ENCODE results near the gene SHC4.
"Not testable (repeated sequence)": the region's sequence is repeated elsewhere in the genome, so short reads cannot be mapped to it uniquely, and the experiment has no call there.

SHC4 gene

DNA sequence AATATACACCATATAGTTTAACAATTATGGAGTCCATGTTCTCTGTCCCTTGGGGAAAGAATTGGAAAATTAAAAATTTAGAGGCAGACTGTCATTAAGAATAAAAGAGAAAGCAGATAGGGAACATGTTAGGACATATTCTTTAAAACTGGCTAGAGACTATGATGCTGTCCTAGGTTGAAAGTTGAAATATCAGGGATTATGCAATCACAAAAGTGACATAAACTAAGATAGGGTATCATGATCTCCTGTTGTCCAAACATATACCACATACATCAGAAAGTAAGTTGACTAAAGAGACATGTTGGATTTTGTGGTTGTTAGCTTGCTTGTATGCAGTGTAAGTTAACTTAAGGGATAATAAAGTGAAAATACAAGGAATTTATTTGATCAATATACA lies 95.7 kb downstream of the SHC4 start:
- no peaks in the 10 kb centered on the region for H3K9me3 ChIP-seq (ENCODE audit: control insufficient read depth, low read length)
- H3K27ac ChIP-seq (ENCODE audit: low read depth, low read length, severe bottlenecking) = no peak overlapping the region
- no peak overlapping the region for H3K4me3 ChIP-seq (ENCODE audit: extremely low read depth, insufficient read depth, low read length, poor library complexity, severe bottlenecking)
- H3K4me1 ChIP-seq (ENCODE audit: control insufficient read depth, insufficient read depth, low read length, poor library complexity, severe bottlenecking) = peaks cover 9% of the 10 kb centered on the region
- H3K36me3 ChIP-seq (ENCODE audit: control insufficient read depth, insufficient read depth, low read length) = no peaks in the 10 kb centered on the region

DNA sequence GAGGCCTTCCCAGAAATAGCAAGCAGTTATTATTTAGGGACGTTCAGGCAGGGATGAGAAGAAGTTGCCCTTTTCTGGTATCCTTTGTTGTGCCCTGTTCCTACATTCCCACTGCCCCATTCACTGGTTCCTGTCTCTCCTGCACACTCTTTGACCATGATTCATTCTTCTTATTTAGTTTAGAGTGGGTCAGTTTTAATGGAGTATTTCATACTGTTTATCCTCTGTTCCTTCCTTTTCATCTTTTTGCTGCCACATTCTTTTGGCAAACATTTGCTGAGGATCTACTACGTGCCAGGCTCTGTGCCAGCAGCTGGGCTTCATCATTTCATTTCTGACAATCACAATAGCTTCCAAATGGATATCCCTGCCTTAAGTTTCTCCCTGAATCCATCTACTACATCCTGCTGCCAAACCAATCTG lies 97.6 kb downstream of the SHC4 start:
- 70 to 100% methylated on average over 1 to 2 of the region's 2 CpGs for WGBS, 2 experiments (ENCODE audit: insufficient coverage in 2 of 2)
- Histone ChIP-seq H3K4me1 (ENCODE audit: control insufficient read depth, insufficient read depth, low read length, poor library complexity, severe bottlenecking) (peaks cover 13% of the 10 kb centered on the region), H3K36me3 (ENCODE audit: control insufficient read depth, insufficient read depth, low read length) (no peaks in the 10 kb centered on the region), H3K27ac (ENCODE audit: low read depth, low read length, severe bottlenecking) (peak overlapping the region; percentile 58), H3K4me3 (ENCODE audit: extremely low read depth, insufficient read depth, low read length, poor library complexity, severe bottlenecking) (no peak overlapping the region), H3K9me3 (ENCODE audit: control insufficient read depth, low read length) (no peaks in the 10 kb centered on the region)

DNA sequence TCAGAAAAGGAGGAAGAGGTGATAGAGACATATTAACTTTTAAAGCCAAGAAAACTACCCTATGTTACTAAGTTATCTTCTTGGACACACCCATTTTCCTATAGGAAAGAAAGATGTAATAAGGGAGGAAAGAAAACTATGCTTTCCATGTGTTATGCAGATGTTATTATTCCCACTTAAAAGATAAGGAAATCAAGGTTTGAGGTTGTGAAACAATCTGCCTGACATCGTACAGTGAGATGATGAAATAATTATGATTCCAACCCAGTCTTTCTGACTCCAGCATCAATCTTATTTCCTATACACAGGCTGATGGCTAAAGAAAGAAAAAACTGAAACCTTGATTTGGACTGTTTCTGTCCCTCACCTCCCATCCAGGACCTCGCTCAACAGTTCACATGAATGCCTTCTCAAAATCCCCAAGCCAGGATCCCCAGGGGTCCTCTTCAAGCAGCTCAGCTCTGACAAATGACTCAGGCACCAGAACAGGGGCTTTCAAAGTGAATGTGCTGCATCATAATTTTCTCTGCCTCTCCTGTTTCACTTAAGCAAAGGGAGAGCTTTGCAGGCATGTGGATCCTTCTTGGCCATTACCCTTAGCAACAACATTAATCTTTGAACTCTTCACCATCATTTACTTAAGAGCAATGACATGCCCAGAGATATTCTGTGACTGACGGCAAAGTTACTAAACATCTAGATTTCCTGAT lies 98.2 kb downstream of the SHC4 start:
- no peaks in the 10 kb centered on the region for H3K36me3 ChIP-seq (ENCODE audit: control insufficient read depth, insufficient read depth, low read length)
- no peak overlapping the region for H3K4me3 ChIP-seq (ENCODE audit: extremely low read depth, insufficient read depth, low read length, poor library complexity, severe bottlenecking)
- peaks cover 13% of the 10 kb centered on the region for H3K4me1 ChIP-seq (ENCODE audit: control insufficient read depth, insufficient read depth, low read length, poor library complexity, severe bottlenecking)
- no peaks in the 10 kb centered on the region for H3K9me3 ChIP-seq (ENCODE audit: control insufficient read depth, low read length)
- H3K27ac ChIP-seq (ENCODE audit: low read depth, low read length, severe bottlenecking) = peak overlapping the region; percentile 58
- 67 to 83% methylated on average over 1 of the region's 3 CpGs for WGBS, 2 experiments (ENCODE audit: insufficient coverage in 2 of 2)

DNA sequence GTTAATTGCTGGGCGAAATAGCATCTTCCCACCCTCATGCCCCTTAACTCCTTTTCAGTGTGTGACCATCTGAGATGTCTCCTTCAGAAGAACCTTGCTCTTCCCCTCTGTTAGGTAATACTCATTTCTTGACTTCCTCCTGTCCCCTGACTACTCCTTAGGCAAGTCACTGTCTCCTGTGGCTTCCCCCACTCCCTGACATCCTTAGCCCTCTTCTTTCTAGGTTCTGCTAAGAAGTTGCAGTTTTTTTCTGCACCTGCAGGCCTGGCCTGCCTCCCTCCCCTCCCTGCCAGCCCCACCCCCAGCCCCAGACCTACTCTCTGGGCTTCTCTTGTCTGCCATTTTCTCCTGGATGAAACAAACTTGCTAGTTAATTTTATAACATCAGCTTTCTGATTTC lies 101.0 kb downstream of the SHC4 start:
- 85 to 91% methylated on average over 1 of the region's 1 CpG for WGBS, 2 experiments (ENCODE audit: insufficient coverage in 2 of 2)
- no peak overlapping the region for H3K4me3 ChIP-seq (ENCODE audit: extremely low read depth, insufficient read depth, low read length, poor library complexity, severe bottlenecking)
- no peaks in the 10 kb centered on the region for H3K36me3 ChIP-seq (ENCODE audit: control insufficient read depth, insufficient read depth, low read length)
- H3K27ac ChIP-seq (ENCODE audit: low read depth, low read length, severe bottlenecking) = no peak overlapping the region
- H3K9me3 ChIP-seq (ENCODE audit: control insufficient read depth, low read length) = no peaks in the 10 kb centered on the region
- H3K4me1 ChIP-seq (ENCODE audit: control insufficient read depth, insufficient read depth, low read length, poor library complexity, severe bottlenecking) = peaks cover 13% of the 10 kb centered on the region

DNA sequence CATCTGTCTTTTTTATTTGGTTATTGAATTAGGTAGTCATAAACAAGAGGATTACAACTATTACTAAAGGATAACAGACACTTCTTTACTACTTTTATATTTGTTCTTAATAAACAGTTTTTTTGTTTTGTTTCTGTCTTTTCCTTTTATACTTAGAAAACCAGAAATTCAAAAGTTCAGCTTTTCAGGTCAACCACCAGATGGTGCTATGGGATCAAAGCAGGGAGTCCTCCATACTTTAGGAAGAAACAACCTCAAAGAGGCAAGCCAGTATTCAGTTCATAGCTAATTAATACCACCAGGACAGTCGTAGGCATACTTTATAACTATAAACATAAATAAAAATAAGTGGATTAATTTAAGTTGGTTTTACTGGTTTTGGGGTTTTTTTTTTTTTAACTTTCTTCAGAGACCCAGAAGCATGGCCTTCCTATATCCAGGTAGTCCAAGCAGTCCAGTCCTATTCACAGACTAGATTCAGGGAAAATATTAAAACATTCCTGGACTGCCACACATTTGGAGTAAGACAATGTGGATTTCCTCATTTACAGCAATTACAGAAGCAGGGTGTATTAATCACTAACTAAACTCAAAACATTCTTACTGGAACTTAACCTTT lies 101.8 kb downstream of the SHC4 start:
- no peaks in the 10 kb centered on the region for H3K9me3 ChIP-seq (ENCODE audit: control insufficient read depth, low read length)
- no peaks in the 10 kb centered on the region for H3K36me3 ChIP-seq (ENCODE audit: control insufficient read depth, insufficient read depth, low read length)
- H3K4me3 ChIP-seq (ENCODE audit: extremely low read depth, insufficient read depth, low read length, poor library complexity, severe bottlenecking) = no peak overlapping the region
- no CpG with 5 or more reads among the region's 1 CpG for WGBS, 2 experiments (ENCODE audit: insufficient coverage in 2 of 2)
- no peak overlapping the region for H3K27ac ChIP-seq (ENCODE audit: low read depth, low read length, severe bottlenecking)
- H3K4me1 ChIP-seq (ENCODE audit: control insufficient read depth, insufficient read depth, low read length, poor library complexity, severe bottlenecking) = peaks cover 15% of the 10 kb centered on the region

DNA sequence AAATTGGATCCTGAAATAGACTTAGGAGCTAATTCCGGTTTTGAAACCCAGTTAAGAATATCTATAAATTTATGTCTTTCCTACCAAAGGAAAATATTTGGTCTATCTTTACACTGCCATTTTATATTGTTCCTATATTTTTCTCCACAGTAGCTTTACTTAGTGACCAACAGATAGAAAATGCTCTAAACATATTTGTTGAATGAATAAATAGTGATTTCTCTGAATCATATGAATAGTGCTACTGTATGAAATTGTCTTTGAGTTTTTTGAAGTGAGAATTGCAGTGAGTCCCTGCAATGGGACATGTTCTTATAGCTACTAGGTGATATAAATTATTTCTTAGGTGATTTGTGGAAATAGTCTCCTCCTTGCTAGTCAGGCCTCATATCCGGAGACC lies 104.3 kb downstream of the SHC4 start:
- Histone ChIP-seq H3K27ac (ENCODE audit: low read depth, low read length, severe bottlenecking) (no peak overlapping the region), H3K36me3 (ENCODE audit: control insufficient read depth, insufficient read depth, low read length) (no peaks in the 10 kb centered on the region), H3K4me1 (ENCODE audit: control insufficient read depth, insufficient read depth, low read length, poor library complexity, severe bottlenecking) (peaks cover 14% of the 10 kb centered on the region), H3K9me3 (ENCODE audit: control insufficient read depth, low read length) (no peaks in the 10 kb centered on the region), H3K4me3 (ENCODE audit: extremely low read depth, insufficient read depth, low read length, poor library complexity, severe bottlenecking) (no peak overlapping the region)
- 100% methylated on average over 1 of the region's 2 CpGs; no CpG with 5 or more reads in 1 of the 2 experiments for WGBS, 2 experiments (ENCODE audit: insufficient coverage in 2 of 2)

DNA sequence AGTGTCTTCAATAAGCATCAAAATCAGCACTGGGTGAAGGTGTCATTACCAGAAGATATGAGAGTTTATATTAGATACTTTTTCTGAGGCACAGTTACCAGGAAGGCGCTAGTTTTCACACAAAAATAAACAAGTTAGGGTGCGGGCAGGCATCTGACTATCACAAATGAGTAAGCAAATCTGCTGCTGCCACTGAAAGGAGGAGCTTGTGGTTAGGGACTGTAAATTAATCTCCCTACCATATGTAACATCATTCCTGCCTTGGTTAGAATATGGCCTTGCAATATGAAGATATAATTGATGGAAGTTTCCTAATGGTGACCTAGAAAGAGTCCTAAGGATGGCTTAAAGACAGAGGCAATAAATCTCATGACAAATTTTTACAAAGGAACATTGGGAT lies 105.3 kb downstream of the SHC4 start:
- Histone ChIP-seq H3K36me3 (ENCODE audit: control insufficient read depth, insufficient read depth, low read length) (no peaks in the 10 kb centered on the region), H3K4me3 (ENCODE audit: extremely low read depth, insufficient read depth, low read length, poor library complexity, severe bottlenecking) (no peak overlapping the region), H3K9me3 (ENCODE audit: control insufficient read depth, low read length) (no peaks in the 10 kb centered on the region), H3K4me1 (ENCODE audit: control insufficient read depth, insufficient read depth, low read length, poor library complexity, severe bottlenecking) (peaks cover 14% of the 10 kb centered on the region), H3K27ac (ENCODE audit: low read depth, low read length, severe bottlenecking) (no peak overlapping the region)
- 80% methylated on average over 1 of the region's 2 CpGs; no CpG with 5 or more reads in 1 of the 2 experiments for WGBS, 2 experiments (ENCODE audit: insufficient coverage in 2 of 2)

DNA sequence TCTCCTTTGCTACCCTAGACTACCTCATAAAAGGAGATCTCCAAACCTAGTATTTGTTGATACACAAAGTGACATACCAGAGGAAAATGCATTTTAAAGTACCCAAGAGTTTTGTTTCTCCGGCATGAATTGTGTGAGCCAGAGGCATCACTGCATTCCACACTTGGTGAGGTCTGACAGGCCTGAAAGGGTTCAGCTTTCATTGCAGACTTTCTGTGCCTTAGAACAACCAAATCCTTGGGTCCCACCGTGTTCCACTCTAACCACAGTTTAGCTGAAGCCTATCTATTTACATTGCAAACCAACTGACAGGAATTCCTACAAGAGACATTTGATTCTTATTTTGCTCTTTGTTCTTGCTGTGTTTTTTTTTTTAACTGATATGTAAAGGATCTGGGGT lies 106.8 kb downstream of the SHC4 start:
- 20 to 45% methylated on average over 1 of the region's 2 CpGs for WGBS, 2 experiments (ENCODE audit: insufficient coverage in 2 of 2)
- H3K27ac ChIP-seq (ENCODE audit: low read depth, low read length, severe bottlenecking) = no peak overlapping the region

DNA sequence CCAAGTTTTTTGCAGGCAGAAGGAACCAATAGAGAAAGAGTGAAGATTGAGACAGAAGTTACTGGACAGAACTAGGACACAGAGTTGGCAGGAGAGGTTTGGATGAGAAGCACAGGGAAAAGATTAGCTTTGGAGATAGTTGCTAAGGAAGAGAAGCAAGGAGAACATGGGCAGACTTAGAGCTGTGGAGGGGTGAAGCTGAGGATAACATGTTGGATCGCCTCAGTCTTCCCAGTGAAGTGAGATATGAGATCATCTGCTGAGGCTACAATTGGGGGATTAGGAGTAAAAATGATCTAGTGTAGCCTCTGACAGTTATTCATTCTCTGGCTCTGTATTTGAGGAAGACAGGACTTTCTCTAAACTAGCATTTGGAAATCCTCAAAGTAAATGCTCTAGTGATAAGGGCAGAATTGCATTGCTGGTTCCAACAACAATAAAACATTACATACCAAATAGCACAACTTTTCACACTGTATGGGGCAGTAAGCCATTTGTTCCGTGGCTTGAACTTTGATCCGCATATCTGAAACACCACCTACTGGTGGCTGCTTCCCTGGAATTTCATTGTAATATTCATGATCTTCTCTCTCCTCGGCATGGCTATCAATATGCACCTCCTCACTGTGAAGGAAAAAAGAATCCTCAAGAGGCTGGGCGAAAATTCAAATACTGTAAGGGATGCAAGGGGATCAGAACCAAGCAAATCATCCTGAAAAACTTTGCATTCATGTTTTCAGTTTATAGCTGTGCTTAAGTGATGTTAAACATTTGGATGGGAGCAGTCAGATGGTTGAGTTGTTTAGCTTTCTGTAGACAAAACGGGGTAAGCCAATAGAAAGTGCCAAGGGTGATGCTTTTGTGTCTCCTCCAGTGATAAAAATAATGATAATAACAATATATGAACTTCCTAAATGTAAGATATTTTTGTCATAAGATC lies 107.9 kb downstream of the SHC4 start:
- Histone ChIP-seq H3K4me1 (ENCODE audit: control insufficient read depth, insufficient read depth, low read length, poor library complexity, severe bottlenecking) (peaks cover 10% of the 10 kb centered on the region), H3K9me3 (ENCODE audit: control insufficient read depth, low read length) (no peaks in the 10 kb centered on the region), H3K4me3 (ENCODE audit: extremely low read depth, insufficient read depth, low read length, poor library complexity, severe bottlenecking) (no peak overlapping the region), H3K27ac (ENCODE audit: low read depth, low read length, severe bottlenecking) (no peak overlapping the region), H3K36me3 (ENCODE audit: control insufficient read depth, insufficient read depth, low read length) (no peaks in the 10 kb centered on the region)
- 46 to 54% methylated on average over 4 of the region's 6 CpGs for WGBS, 2 experiments (ENCODE audit: insufficient coverage in 2 of 2)

More for the DNA sequence above, 106.8 kb downstream of the SHC4 start:
- Histone ChIP-seq H3K36me3 (ENCODE audit: control insufficient read depth, insufficient read depth, low read length) (no peaks in the 10 kb centered on the region), H3K9me3 (ENCODE audit: control insufficient read depth, low read length) (no peaks in the 10 kb centered on the region), H3K4me3 (ENCODE audit: extremely low read depth, insufficient read depth, low read length, poor library complexity, severe bottlenecking) (no peak overlapping the region), H3K4me1 (ENCODE audit: control insufficient read depth, insufficient read depth, low read length, poor library complexity, severe bottlenecking) (peaks cover 10% of the 10 kb centered on the region)

DNA sequence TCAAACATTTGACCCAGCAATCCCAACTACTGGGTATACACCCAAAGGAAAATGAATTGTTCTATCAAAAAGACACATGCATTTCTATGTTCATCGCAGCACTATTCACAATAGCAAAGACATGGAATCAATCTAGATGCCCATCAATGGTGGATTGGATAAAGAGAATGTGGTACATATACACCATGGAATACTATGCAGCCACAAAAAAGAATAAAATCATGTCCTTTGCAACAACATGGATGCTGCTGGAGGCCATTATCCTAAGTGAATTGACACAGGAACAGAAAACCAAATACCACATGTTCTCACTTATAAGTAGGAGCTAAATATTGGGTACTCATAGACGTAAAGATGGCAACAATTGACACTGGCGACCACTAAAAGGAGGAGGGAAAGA lies 109.3 kb downstream of the SHC4 start:
- H3K4me3 ChIP-seq (ENCODE audit: extremely low read depth, insufficient read depth, low read length, poor library complexity, severe bottlenecking); H3K27ac ChIP-seq (ENCODE audit: low read depth, low read length, severe bottlenecking); H3K9me3 ChIP-seq (ENCODE audit: control insufficient read depth, low read length); H3K4me1 ChIP-seq (ENCODE audit: control insufficient read depth, insufficient read depth, low read length, poor library complexity, severe bottlenecking); H3K36me3 ChIP-seq (ENCODE audit: control insufficient read depth, insufficient read depth, low read length): not testable (repeated sequence)
- WGBS, 2 experiments (ENCODE audit: insufficient coverage in 2 of 2) = 100% methylated on average over 1 of the region's 3 CpGs; no CpG with 5 or more reads in 1 of the 2 experiments
